BLaER1 treated with 17β-estradiol and CSF1 and Interleukin-3, amounts not matched to agents 10 nM and 100 nM (cell line): ENCODE results near the gene LAMB4.

ENCODE experiments used
- H3K27ac ChIP-seq, 11 experiments: shearing (Covaris generic); formaldehyde crosslinking; 2 replicates each; pipeline ENCODE4 v1.8.1; 2022
- H3K27me3 ChIP-seq, 11 experiments: shearing (Covaris generic); formaldehyde crosslinking; 2 replicates each; pipeline ENCODE4 v1.8.1; 2022
- H3K36me3 ChIP-seq, 11 experiments: shearing (Covaris generic); formaldehyde crosslinking; 2 replicates each; pipeline ENCODE4 v1.8.1; 2022
- H3K4me1 ChIP-seq, 10 experiments: shearing (Covaris generic); formaldehyde crosslinking; 2 replicates each; pipeline ENCODE4 v1.8.1; 2022
- H3K4me2 ChIP-seq, 11 experiments: shearing (Covaris generic); formaldehyde crosslinking; 2 replicates each; pipeline ENCODE4 v1.8.1; 2022
- H3K4me3 ChIP-seq, 10 experiments: shearing (Covaris generic); formaldehyde crosslinking; 2 replicates each; pipeline ENCODE4 v1.8.1; 2022
- H3K9ac ChIP-seq, 11 experiments: shearing (Covaris generic); formaldehyde crosslinking; 2 replicates each; pipeline ENCODE4 v1.8.1; 2022
- H3K9me3 ChIP-seq, 11 experiments: shearing (Covaris generic); formaldehyde crosslinking; replicated peaks in 1 of 11; 2 replicates each; pipeline ENCODE4 v1.8.1; 2022
- H4K20me1 ChIP-seq, 11 experiments: shearing (Covaris generic); formaldehyde crosslinking; 2 replicates each; pipeline ENCODE4 v1.8.1; 2022
- Cebpa-rat ChIP-seq, 11 experiments: shearing (Covaris generic); IDR thresholded peaks; 2 replicates each; pipeline ENCODE4 v1.8.1; 2022

LAMB4 gene

DNA sequence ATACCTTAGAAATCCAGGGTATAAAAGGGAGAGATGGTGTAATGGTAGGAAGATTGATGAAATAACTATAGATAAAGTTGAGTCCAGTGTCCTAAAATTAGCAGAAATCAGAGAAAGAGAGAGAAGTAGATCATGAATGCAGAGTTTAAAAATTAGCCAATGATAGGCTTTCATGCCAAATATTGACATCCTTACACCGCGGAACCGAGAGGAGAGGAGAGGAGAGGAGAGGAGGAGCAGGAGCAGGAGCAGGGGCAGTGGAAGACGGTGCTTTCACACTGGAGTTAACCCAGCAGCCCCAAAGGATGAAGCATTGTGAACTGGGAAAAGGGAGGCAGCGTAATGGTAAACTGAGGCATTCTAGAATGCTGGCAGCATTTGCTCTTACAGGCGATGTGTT, 34.2 kb upstream of the LAMB4 start:
- H3K9me3 ChIP-seq = no peaks in the 10 kb centered on the region
- no peak for TF ChIP-seq Cebpa-rat (IDR thresholded peaks at IDR 0.05)

DNA sequence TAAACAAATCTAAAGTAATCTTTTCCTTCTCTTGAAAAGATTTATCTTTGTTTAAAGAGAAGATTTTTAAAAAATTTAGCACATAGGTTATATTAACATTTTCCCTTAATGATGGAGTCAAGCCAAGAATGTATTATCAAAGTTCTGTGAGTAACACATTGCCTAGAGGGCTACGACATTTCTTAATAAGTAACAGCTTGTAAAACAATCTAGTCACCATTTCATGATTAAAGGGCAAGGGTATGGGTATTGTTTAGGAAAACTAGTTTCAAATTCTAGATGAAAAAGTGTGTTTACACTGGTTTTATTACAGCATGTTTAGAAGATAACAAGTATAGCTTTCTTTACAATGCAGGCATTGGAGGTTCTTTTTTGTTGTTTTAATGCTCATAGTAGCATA, 28.6 kb upstream of the LAMB4 start:
- H3K27ac ChIP-seq = no peak overlapping the region
- H3K9ac ChIP-seq = no peak overlapping the region
- no peak overlapping the region for H3K4me2 ChIP-seq
- TF ChIP-seq Cebpa-rat (IDR thresholded peaks at IDR 0.05) = no peak
- no peaks in the 10 kb centered on the region for H4K20me1 ChIP-seq
- H3K4me1 ChIP-seq = peaks cover 0 to 19% (median 2%) of the 10 kb centered on the region in 10 experiments; a peak in 9 of 20 replicates
- H3K4me3 ChIP-seq = no peak overlapping the region
- no peaks in the 10 kb centered on the region for H3K9me3 ChIP-seq
- no peaks in the 10 kb centered on the region for H3K27me3 ChIP-seq
- H3K36me3 ChIP-seq = no peaks in the 10 kb centered on the region

More for the DNA sequence above, 34.2 kb upstream of the LAMB4 start:
- no peaks in the 10 kb centered on the region for H4K20me1 ChIP-seq
- peaks cover 0 to 5% (median 4%) of the 10 kb centered on the region in 10 experiments; a peak in 2 of 20 replicates for H3K4me1 ChIP-seq
- no peak overlapping the region for H3K27ac ChIP-seq
- no peaks in the 10 kb centered on the region for H3K27me3 ChIP-seq
- no peaks in the 10 kb centered on the region for H3K36me3 ChIP-seq
- no peak overlapping the region for H3K4me3 ChIP-seq
- no peak overlapping the region for H3K9ac ChIP-seq
- no peak overlapping the region for H3K4me2 ChIP-seq

DNA sequence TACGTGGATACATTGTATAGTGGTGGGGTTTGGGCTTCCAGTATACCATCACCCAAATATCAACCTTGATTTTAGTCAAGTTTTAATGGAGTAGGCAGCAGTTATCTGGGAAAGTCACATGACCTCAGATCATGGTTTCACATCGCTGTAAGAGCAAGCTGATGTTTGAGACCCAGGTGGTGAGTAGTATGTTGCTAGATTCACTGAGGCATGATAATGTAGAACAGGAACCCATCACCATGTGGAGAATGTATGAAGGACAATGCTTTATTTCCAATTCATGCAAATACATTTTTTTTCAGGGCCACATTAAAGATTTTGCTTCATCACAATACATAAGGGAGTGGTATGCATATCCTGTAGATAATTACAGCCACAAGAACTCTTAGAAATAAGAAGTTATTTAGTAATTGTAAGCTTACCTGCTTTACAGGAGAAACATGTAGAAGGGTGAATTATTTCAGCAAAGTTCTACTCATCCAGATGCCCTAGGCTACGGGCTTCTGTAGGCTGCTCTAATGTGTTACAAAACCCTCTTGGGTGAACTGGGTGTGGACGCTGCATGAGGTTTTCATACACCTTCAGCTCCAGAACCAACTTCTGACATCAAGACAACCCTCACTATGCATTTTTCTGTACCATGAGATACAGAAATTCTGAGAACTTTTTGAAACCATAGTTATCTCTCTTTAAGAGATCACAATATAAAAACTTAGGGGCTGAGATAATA, 27.6 kb upstream of the LAMB4 start:
- no peak for TF ChIP-seq Cebpa-rat (IDR thresholded peaks at IDR 0.05)
- no peak overlapping the region for H3K9ac ChIP-seq
- no peak overlapping the region for H3K4me3 ChIP-seq
- H3K36me3 ChIP-seq = no peaks in the 10 kb centered on the region
- H3K27me3 ChIP-seq = no peaks in the 10 kb centered on the region
- no peaks in the 10 kb centered on the region for H4K20me1 ChIP-seq
- H3K4me2 ChIP-seq = peak overlapping the region in 4 of 11 experiments; percentile 14 to 52 (median 37); a peak in 7 of 22 replicates
- H3K4me1 ChIP-seq = peaks cover 0 to 19% (median 2%) of the 10 kb centered on the region in 10 experiments; a peak in 9 of 20 replicates
- H3K27ac ChIP-seq = no peak overlapping the region
- H3K9me3 ChIP-seq = no peaks in the 10 kb centered on the region

GRCh38 chr7:108156897-108157605, 26.9 kb upstream of the LAMB4 start:
- H3K9ac ChIP-seq = no peak overlapping the region
- no peaks in the 10 kb centered on the region for H3K36me3 ChIP-seq
- no peak overlapping the region for H3K27ac ChIP-seq
- no peaks in the 10 kb centered on the region for H3K9me3 ChIP-seq
- H3K27me3 ChIP-seq = no peaks in the 10 kb centered on the region
- no peak for TF ChIP-seq Cebpa-rat (IDR thresholded peaks at IDR 0.05)
- no peak overlapping the region for H3K4me3 ChIP-seq
- H3K4me2 ChIP-seq = peak overlapping the region in 4 of 11 experiments; percentile 14 to 52 (median 37); a peak in 6 of 22 replicates
- no peaks in the 10 kb centered on the region for H4K20me1 ChIP-seq
- H3K4me1 ChIP-seq = peaks cover 0 to 19% (median 2%) of the 10 kb centered on the region in 10 experiments; a peak in 9 of 20 replicates

DNA sequence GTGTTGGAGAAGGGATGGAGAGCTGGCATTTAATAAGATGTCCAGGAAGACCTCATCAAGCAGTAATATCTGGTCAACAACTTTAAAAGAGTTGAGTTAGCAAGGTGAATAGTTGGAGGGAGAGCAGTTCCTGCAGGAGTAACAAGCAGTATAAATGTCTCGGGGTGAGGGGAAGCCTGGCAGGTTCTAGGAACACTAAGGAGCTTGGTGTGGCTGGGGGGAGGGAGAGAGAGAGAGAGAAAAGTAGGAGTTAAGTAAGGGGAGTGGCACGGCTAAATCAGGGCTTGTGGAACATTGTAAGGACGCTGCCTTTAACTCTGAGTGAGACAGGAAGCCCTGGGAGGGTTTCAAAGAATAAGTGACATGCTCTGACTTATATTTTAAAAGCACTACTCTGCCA, 22.0 kb upstream of the LAMB4 start:
- Histone ChIP-seq H3K36me3 (no peaks in the 10 kb centered on the region), H3K4me2 (no peak overlapping the region), H3K4me1 (peaks cover 0 to 12% (median 2%) of the 10 kb centered on the region in 10 experiments; a peak in 9 of 20 replicates), H3K9ac (no peak overlapping the region), H3K4me3 (no peak overlapping the region), H4K20me1 (no peaks in the 10 kb centered on the region), H3K9me3 (no peaks in the 10 kb centered on the region), H3K27ac (no peak overlapping the region), H3K27me3 (no peaks in the 10 kb centered on the region)
- TF ChIP-seq Cebpa-rat (IDR thresholded peaks at IDR 0.05) = no peak

DNA sequence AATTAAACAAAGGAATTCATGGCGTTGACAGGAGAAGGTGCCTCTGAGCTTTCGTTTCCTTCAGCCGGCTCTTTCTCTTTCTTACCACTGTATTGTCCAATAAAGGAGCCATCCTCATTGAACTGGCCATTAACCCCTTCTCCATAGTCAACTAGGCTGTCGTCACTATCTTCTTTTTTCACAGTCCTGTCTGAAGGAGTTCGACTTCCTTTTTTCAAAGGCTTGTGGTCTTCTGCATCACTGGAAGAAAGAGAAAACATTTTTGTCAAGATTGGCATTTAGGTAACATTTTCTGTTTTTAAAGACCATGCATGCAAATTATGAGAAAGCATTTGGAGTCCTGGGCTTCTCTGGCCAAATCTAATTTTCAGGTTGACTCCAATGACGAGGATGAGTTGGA, 19.7 kb upstream of the LAMB4 start:
- Histone ChIP-seq H3K4me1 (peaks cover 0 to 7% (median 0%) of the 10 kb centered on the region in 10 experiments; a peak in 6 of 20 replicates), H3K36me3 (no peaks in the 10 kb centered on the region), H3K9me3 (no peaks in the 10 kb centered on the region), H3K4me2 (no peak overlapping the region), H3K9ac (no peak overlapping the region), H3K27me3 (no peaks in the 10 kb centered on the region), H3K27ac (no peak overlapping the region), H3K4me3 (no peak overlapping the region), H4K20me1 (no peaks in the 10 kb centered on the region)
- no peak for TF ChIP-seq Cebpa-rat (IDR thresholded peaks at IDR 0.05)

- Histone ChIP-seq H3K4me3 (no peak overlapping the region), H3K4me1 (peaks cover 0 to 7% (median 0%) of the 10 kb centered on the region in 10 experiments; a peak in 6 of 20 replicates), H3K27ac (no peak overlapping the region), H4K20me1 (no peaks in the 10 kb centered on the region), H3K4me2 (no peak overlapping the region), H3K9me3 (no peaks in the 10 kb centered on the region), H3K9ac (no peak overlapping the region), H3K27me3 (no peaks in the 10 kb centered on the region), H3K36me3 (no peaks in the 10 kb centered on the region)
- TF ChIP-seq Cebpa-rat (IDR thresholded peaks at IDR 0.05) = no peak
Observed at GRCh38 chr7:108149119-108149518, 19.0 kb upstream of the LAMB4 start.

- no peak overlapping the region for H3K4me3 ChIP-seq
- H3K27ac ChIP-seq = no peak overlapping the region
Observed at GRCh38 chr7:108147031-108147563, 16.9 kb upstream of the LAMB4 start.

GRCh38 chr7:108146070-108146842, 16.1 kb upstream of the LAMB4 start:
- Histone ChIP-seq H3K9ac (no peak overlapping the region), H3K4me3 (no peak overlapping the region), H3K9me3 (no peaks in the 10 kb centered on the region), H4K20me1 (no peaks in the 10 kb centered on the region), H3K27me3 (no peaks in the 10 kb centered on the region), H3K4me1 (peaks cover 0 to 7% (median 0%) of the 10 kb centered on the region in 10 experiments; a peak in 6 of 20 replicates), H3K36me3 (no peaks in the 10 kb centered on the region), H3K27ac (no peak overlapping the region), H3K4me2 (peak overlapping the region in 9 of 11 experiments; percentile 12 to 63 (median 28); a peak in 8 of 22 replicates)
- no peak for TF ChIP-seq Cebpa-rat (IDR thresholded peaks at IDR 0.05)

More at GRCh38 chr7:108147031-108147563, 16.9 kb upstream of the LAMB4 start:
- Histone ChIP-seq H3K4me1 (peaks cover 0 to 7% (median 0%) of the 10 kb centered on the region in 10 experiments; a peak in 6 of 20 replicates), H3K4me2 (no peak overlapping the region), H3K27me3 (no peaks in the 10 kb centered on the region), H3K9me3 (no peaks in the 10 kb centered on the region), H3K36me3 (no peaks in the 10 kb centered on the region), H4K20me1 (no peaks in the 10 kb centered on the region), H3K9ac (no peak overlapping the region)
- TF ChIP-seq Cebpa-rat (IDR thresholded peaks at IDR 0.05) = no peak
